Activated CD4-positive, alpha-beta T cell treated with anti-CD3 and anti-CD28 coated beads, Interleukin-2, amount 50 U/mL, for 1 hour (primary cell): Measurements from ENCODE around the gene NPRL2.

Experiments
- DNase-seq: peaks from one replicate; pipeline ENCODE4 v3.0.0-alpha.2; 2020

Gene NPRL2

DNA sequence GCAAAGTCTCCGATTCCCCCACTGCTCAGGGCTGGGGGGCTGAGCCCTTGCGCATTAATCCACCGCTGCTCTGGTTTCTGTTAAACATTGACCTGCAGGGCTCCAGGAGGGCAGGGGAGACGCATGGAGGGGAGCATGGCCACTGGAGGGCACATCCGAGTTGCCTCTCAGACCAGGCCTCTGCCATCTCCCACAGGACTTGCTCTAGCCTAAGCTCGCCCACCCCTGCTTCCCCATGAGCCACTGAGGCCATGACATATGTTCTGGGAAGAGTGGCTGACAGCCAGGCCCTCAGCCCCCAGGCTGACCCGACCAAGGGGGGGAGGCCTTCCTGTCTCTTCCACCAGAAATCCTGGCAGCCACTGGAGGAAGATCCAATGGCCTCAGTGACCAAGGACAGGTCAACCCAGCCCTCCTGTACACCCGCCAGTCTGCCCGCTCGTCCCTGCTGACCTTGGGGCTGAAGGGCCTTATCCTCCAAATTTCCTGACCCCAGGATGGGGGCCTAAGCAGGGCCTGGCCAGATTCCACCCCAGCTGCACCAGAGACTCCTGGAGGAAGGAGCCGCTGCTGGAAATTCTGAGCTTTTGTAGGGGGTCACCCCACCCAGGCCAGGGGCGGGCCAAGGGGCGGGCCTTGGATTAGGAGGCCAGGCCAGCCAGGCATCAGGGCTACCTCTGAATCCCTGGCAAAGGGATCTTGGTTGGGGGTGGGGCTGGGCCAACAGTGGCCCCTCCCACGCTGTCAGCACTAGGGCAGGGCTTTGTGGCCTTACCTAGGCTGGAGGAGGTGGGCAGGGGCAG is 47.4 kb downstream of the NPRL2 start, which contains the start of gene HYAL1:
HYAL1 (minus strand) TSS at position 562 of the 803 bp plus-strand sequence. CDS start 618 bp downstream, outside the sequence.
- DNase-seq = no peak

DNA sequence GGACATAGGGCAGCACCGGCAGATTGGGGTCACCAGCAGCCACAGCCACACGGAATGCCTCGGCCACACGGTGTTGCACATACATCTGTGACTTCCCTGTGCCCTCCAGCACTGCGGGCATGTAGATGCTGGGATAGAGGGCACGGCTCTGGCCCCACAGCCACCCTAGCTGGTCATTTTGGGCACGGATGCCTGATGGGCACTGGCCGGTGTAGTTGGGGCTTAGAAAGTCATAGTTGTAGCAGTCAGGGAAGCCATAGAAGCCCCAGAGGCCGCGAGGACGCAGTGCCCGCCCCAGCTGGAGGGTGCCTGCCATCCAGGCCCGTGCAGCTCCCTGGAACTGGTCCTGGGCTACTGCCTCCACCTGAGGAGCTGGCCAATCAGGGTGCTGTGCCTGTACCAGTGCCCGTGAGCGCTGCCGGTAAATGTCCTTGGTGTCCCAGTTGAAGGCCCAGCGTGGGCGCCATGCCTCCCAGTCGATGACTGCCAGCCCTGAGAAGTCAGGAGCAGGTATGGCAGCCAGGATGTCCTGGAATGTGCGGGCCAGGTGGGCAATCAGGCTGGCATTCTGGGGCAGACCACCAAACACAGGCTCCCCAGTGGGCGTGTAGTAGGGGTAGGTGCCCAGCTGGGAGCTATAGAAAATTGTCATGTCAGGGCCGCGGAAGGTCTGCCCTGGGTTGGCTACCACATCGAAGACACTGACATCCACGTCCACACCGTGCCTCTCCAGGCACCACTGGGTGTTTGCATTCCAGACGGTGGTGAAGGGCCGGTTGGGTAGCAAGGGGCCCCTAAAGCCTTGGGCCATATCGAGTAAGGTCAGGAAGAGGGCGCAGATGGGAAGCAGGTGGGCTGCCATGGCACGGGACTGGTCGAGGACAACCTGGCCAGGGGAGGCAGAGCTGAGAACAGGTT is 48.2 kb downstream of the NPRL2 start:
- no peak for DNase-seq

DNA sequence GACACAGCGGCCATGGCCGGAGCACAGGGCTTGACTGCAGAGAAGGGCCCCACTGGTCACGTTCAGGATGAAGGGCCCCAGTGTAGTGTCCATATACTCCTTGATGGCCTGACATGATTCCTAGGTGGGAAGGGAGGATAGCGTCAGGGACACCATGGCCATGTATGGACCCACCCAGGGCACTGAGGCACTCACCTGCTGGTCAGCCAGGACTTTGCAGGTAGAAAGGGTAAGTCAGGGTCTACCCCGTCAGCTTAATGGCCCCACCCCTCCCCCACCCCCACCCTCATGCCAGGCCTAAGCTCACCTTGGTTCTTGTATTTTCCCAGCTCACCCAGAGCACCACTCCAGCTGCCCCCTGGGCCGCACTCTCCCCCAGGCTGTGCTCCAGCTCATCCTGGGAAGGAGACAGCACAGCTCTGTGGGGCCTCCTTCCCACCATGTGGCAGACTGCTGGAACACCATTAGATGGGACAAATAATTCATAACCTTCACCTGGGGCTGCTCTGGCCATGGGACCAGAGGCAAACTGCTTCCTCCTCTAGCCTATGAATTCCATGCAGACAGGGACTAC is 49.8 kb downstream of the NPRL2 start:
- DNase-seq = no peak

DNA sequence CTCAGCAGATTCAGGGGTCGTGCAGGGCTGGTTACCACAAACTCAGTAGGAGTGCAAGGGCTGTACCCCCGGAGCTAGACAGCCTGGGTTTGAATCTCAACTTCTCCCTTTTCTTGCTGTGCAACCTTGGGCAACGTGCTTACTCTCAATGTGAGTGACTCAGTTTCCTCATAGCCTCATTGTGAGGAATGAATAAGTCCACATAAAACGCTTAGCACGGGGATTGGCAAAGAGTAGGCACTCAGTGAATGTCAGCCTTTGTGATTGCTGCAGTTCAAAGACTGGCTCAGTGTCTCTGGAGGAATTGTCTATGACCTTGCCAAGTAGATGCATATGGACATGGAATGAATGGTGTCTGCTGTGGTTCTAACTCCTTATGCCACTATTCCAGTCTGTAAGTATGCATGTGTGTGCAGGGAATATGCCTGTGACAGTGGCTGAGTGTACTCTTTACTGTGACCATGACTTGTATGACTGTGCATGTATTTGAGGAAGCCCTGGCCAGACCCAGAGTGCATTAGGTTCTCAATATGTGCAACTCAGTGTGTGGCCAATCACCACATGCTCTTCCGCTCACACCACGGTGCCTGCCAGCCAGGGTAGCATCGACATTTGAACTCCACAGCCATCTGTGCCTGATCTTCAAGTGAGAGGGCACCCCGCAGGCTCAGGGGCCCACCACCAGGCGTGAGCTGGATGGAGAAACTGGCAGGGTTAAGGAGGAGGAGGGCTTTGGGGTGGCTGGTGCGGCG is 50.5 kb downstream of the NPRL2 start:
- no peak for DNase-seq

DNA sequence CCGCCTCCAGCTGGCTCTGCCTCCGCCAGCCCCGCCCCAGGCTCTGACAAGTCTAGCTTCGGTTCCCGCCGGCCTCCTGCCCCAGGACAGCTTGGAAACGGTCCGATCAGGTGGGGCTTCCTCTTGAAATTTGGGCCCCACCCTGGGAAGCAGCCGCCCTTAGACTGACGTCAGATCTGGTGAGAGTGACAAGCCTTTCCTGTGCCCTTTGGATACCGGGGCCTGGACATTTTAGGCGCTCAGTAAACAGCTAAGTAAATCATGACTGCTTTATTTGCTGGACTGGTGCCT is 51.0 kb downstream of the NPRL2 start:
- DNase-seq = no peak

DNA sequence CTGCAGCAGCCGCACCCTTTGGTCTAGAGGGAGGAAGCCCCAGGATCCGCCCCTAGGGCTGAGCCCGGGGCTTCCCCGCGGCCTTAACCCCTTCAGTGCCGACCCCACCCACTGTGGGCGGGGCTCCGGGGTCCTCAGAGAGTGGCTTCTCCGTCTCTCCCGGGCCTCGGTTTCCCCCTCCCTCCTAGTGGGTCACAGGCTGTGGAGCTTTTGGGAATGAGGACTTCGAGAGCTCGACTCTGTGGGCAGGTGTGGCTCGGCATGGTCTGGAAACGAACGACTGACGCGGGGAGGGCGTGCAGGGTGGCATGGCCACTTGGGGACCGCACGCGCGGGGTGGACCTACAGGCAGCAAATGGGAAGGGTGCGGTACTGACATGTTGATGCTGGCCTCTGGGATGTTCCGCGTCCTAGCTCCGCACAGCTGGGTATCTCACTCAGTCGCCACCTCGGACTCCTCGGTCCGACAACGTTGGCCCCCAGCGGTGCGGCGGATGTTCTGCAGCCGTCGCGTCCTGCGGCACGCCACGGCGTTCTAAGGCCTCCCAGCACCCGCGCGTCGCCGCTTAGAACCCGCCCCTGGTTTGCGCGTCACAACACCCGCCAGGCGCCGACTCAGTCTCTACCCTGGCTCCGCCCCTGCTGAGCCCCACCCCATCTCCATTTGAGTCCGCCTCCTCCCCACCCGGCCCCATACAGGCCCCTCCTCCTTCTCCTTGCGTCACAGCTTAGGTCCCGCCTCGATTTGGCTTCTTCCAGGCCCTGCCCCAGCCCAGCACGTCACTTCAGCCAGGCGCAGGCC is 51.5 kb downstream of the NPRL2 start, which contains the start of the genes HYAL3 and NAA80:
HYAL3 (minus strand) TSS at position 570 of the 802 bp plus-strand sequence. CDS start 3,803 bp downstream, outside the sequence.
NAA80 (minus strand) TSS at position 570 of the 802 bp plus-strand sequence. CDS start 1,942 bp downstream, outside the sequence.
- peak; percentile 99 for DNase-seq

DNA sequence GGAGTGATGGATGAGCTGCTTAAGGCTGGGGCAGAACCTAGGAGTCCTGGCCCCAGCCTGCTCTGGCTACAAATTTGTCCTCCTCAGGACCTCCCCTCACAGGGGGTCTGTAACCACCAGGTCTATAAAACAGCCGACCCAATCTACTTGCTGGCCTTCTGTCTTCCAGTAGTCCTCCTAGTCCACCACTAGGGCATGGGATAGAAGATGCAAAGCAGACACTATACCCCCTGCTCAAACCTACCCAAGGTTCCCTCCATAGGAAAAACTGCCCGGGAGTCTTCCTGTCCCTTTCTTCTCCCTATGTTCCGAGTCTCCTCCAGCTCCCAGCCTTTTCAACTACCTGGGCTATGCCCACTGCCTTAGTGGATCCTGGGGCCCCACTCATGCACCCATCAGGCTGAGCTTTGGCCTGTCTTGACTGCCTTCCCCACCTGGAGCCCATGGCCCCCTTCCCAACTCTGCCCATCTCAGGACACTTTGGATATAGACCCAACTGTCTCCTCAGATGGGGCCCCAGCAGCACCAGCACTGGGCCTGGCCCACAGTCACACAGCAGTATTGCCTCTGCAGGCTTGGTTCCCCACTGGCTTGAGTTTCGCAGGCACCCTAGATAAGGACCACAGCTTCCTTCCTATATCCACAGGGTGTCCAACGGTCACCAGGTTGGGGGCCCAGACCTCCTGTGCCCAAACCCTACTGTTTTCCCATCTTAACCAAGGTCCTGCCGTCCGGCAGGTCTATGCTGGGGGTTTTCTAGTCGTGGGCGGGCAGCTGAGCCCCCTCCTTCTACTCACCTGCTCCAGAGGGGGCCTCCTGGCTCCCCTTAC is 52.5 kb downstream of the NPRL2 start:
- DNase-seq = no peak

DNA sequence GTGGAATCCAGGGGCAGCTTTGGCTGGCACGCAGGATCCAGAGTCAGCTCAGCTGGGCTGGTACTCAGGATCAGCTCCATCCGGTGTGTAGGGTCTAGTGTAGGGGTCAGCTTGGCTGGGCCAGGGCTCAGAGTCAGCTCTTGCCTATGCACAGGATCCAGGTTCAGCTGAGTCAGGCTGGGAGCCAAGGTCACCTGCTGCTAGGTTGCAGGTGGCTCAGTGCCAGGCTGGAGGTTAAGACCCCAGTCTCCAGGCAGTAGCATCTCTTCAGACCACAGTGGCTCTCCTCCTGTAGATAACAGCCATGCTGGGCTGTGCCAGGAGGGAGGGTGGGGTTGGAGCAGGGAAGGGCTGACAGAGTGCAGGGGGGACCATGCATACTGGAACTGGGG is 53.2 kb downstream of the NPRL2 start:
- DNase-seq = no peak
